Kidney (tissue), 14 donors: ENCODE measurements around the gene SH3PXD2A. TPM values are rescaled to one million over a fixed set of nuclear protein-coding genes. Genes with fewer than 3 reads are reported as not detected.
"Not testable (repeated sequence)": the region's sequence is repeated elsewhere in the genome, so short reads cannot be mapped to it uniquely, and the experiment has no call there.

Experiments
- DNase-seq, 5 donors: peaks; one replicate each; pipeline ENCODE4 v3.0.0-alpha.2; 2013 to 2020
- FAIRE-seq: peaks from 2 replicates; lab custom pipeline; 2012; peaks lifted over from hg19 to GRCh38; lab: Jason Lieb, UNC
- H3K27ac ChIP-seq, 2 donors: one replicate each; pipeline ENCODE4 v1.7.0; 2013; ENCODE audit warnings: low read depth in 2 of 2, low read length in 2 of 2, inconsistent platforms in 1 of 2
- H3K27me3 ChIP-seq: one replicate; pipeline ENCODE4 v1.7.1; 2013; ENCODE audit warnings: low read length, inconsistent platforms; ENCODE audit not compliant: control insufficient read depth, insufficient read depth
- H3K36me3 ChIP-seq, 3 donors: one replicate each; pipeline versions ENCODE4 v1.7.0 to v1.7.1; 2013; ENCODE audit warnings: low read length in 3 of 3, control low read depth in 1 of 3, inconsistent platforms in 1 of 3; ENCODE audit not compliant: insufficient read depth in 3 of 3, control insufficient read depth in 2 of 3
- H3K4me1 ChIP-seq, 3 donors: one replicate each; pipeline versions ENCODE4 v1.7.0 to v1.7.1; 2013; ENCODE audit warnings: low read length in 3 of 3, inconsistent platforms in 1 of 3, low read depth in 1 of 3; ENCODE audit not compliant: control insufficient read depth in 2 of 3, insufficient read depth in 2 of 3
- H3K4me3 ChIP-seq, 3 donors: one replicate each; pipeline versions ENCODE4 v1.7.0 to v1.8.1; 2013; ENCODE audit warnings: low read length in 3 of 3, control low read depth in 1 of 3, inconsistent platforms in 1 of 3
- H3K9ac ChIP-seq, 3 donors: one replicate each; pipeline versions ENCODE4 v1.7.0 to v1.7.1; 2013; ENCODE audit warnings: low read length in 3 of 3, control low read depth in 1 of 3, inconsistent platforms in 1 of 3
- H3K9me3 ChIP-seq, 3 donors: one replicate each; pipeline versions ENCODE4 v1.7.0 to v1.7.1; 2013; ENCODE audit warnings: low read length in 3 of 3, control low read depth in 1 of 3, inconsistent platforms in 1 of 3; ENCODE audit not compliant: control insufficient read depth in 2 of 3, insufficient read depth in 1 of 3
- intact Hi-C: fragments of 100-400 bp; cut with DNase I; formaldehyde crosslinking; loops from one replicate; pipeline ENCODE4 v1.11.1; 2022
- polyA plus RNA-seq: library from polyadenylated mRNA; stranded (reverse); fragments of 350-450 nt; fragmentation: Illumina TruSeq; extraction: RNeasy Lipid Tissue Mini Kit (QIAGEN cat#74804); gene quantifications from one replicate; pipeline ENCODE4 v1.2.3, GENCODE V29; 2014; ENCODE audit warnings: low read depth, low replicate concordance; ENCODE audit not compliant: insufficient read depth
- total RNA-seq: library from RNA; stranded (reverse); fragmentation: NEBNext Ultra II Directional; extraction: Animal tissue kit (Norgen Biotek cat#: 25700); gene quantifications from one replicate; pipeline ENCODE4 v1.2.1, GENCODE V29; 2021
- TF ChIP-seq, protein P1 (sequence below): IDR thresholded peaks from 3 replicates; pipeline ENCODE4 v1.5.1; 2012; ENCODE audit warnings: mild to moderate bottlenecking, moderate library complexity, borderline replicate concordance; ENCODE audit not compliant: insufficient read depth; ENCODE audit errors: extremely low read depth
- donor health status: control.
- donor health status: control.
- donor health status: control.
- donor health status: control.
- donor health status: control.
- donor health status: DM: yes; HTN: yes; CAD: no.
- donor health status: Normal renal cell carcinoma (clear cell type).

Gene SH3PXD2A
- total and polyA plus RNA-seq, 2 donors from 2014 or later = 2.4 to 20.1 TPM

DNA sequence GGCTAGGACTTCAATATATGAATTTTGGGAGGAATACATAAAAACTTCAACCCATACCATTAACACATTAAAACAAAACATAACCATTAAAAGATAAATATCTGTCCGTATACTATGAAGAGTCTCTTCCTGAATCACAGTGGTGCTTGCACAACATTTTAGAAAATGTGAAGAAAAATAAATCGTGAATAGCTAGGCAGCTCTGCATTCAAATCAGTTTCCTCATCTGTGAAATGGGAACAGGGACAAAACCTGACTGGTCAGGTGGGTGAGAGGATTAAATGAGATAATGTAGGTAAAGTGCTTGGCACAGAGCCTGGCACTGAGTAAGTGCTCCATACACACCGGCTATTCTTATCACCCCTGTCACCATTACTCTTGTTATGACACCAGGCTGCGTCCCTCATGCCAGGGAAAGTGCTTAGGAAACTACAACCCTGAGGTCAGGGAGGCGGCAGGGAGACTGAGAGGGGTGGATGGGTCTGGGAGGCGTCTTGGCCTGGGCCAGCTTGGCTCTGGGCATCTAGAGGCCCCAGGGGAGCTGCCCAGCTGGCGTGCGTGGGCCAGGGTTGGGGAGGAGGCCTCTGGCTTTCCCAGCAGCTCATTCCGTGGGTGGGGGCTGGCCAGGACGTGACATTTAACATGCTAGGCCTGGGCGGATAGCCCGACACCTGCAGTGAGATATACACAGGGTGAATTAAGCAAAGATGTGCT is 78.3 kb downstream of the SH3PXD2A start:
- TF ChIP-seq, protein P1, sequence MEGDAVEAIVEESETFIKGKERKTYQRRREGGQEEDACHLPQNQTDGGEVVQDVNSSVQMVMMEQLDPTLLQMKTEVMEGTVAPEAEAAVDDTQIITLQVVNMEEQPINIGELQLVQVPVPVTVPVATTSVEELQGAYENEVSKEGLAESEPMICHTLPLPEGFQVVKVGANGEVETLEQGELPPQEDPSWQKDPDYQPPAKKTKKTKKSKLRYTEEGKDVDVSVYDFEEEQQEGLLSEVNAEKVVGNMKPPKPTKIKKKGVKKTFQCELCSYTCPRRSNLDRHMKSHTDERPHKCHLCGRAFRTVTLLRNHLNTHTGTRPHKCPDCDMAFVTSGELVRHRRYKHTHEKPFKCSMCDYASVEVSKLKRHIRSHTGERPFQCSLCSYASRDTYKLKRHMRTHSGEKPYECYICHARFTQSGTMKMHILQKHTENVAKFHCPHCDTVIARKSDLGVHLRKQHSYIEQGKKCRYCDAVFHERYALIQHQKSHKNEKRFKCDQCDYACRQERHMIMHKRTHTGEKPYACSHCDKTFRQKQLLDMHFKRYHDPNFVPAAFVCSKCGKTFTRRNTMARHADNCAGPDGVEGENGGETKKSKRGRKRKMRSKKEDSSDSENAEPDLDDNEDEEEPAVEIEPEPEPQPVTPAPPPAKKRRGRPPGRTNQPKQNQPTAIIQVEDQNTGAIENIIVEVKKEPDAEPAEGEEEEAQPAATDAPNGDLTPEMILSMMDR = no peak
- intact Hi-C loops = no loop called here
- DNase-seq (no peak), FAIRE-seq (no peak)
- Histone ChIP-seq H3K9ac (no peak overlapping the region), H3K9me3 (no peaks in the 10 kb centered on the region), H3K4me3 (no peak overlapping the region), H3K36me3 (no peaks in the 10 kb centered on the region), H3K27me3 (no peaks in the 10 kb centered on the region), H3K27ac (no peak overlapping the region), H3K4me1 (peaks cover 0 to 3% (median 3%) of the 10 kb centered on the region in 3 donors)

DNA sequence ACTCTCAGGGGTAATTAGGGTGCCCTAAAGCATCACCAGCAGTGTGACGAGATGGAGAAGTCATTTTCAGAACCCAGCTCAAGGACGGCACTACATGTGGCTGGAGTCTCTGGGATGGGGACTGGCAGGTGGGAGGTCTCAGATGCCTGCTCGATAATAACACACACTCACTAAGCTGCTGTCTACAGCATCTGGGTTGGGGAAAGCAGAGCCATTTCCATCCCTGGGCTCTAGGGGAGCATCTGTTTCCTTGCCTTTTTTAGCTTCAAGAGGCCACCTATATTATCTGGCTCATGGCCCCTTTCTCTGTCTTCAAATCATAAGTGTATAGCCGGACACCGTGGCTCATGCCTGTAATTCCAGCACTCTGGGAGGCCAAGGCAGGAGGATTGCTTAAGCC is 79.6 kb downstream of the SH3PXD2A start:
- no peaks in the 10 kb centered on the region for H3K9me3 ChIP-seq
- no peak overlapping the region for H3K4me3 ChIP-seq
- TF ChIP-seq, protein P1 = no peak
- peaks cover 0 to 5% (median 3%) of the 10 kb centered on the region in 3 donors for H3K4me1 ChIP-seq
- H3K27me3 ChIP-seq = no peaks in the 10 kb centered on the region
- no peak overlapping the region for H3K9ac ChIP-seq
- H3K36me3 ChIP-seq = no peaks in the 10 kb centered on the region
- H3K27ac ChIP-seq = no peak overlapping the region
- intact Hi-C loops = no loop called here
- no peak for FAIRE-seq
- no peak for DNase-seq

DNA sequence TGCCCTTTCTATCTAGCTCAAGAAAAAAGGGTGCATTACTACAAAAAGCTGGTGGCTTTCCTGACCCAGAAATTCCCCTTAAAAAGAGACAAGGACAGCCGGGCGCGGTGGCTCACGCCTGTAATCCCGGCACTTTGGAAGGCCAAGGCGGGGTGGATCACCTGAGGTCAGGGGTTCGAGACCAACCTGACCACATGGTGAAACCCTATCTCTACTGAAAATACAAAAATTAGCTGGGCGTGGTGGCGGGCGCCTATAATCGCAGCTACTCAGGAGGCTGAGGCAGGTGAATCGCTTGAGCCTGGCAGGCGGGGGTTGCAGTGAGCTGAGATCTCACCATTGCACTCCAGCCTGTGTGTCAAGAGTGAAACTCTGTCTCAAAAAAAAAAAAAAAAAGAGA is 82.5 kb downstream of the SH3PXD2A start:
- H3K9me3 ChIP-seq, intact Hi-C loops, H3K4me1 ChIP-seq, DNase-seq, FAIRE-seq, H3K27me3 ChIP-seq, H3K36me3 ChIP-seq: not testable (repeated sequence)
- Histone ChIP-seq H3K9ac (peak overlapping the region in 2 of 3 donors; percentile 62 to 74), H3K4me3 (peak overlapping the region in 2 of 3 donors; percentile 48 to 62), H3K27ac (peak overlapping the region in 1 of 2 donors; percentile 73)

DNA sequence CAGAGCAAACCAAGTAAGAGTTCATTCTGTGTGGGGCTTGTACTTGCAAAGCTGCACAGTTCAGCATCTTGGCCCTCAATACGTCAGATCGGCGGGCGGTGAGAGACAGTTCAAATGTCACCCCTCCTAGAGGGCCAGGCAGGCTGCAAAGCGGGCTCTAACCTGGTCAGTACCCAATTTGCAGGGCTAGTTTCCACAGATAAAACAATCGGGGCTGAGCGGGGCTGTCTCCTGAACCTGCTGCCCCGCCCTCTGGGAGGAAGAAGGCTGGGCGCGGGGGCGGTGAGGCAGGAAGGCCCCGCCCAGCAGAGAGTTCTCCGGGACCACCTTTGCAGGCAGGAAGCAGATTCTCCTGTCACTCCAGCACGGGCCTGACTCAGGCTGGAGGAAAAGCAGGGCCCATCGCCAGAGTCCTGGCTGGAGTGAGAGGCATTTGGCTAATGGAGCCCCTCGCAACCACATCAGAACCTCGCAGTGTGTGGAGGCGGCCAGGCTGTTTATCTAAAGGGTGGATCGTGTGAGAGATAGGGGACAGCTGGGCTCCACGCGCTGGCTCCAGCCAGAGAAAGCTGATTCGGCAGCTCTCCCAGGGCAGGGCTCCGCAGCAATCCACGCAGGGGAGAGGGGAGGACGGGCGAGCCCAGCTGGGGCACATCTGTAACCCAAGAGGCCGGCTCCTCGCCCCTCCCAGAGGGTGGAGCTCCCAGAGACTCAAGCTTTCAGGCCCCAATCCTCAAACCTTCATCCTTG is 83.1 kb downstream of the SH3PXD2A start:
- Histone ChIP-seq H3K36me3 (no peaks in the 10 kb centered on the region), H3K27ac (peak overlapping the region in 1 of 2 donors; percentile 73), H3K4me3 (peak overlapping the region; percentile 11 to 62 (median 48)), H3K9ac (peak overlapping the region in 2 of 3 donors; percentile 62 to 74), H3K27me3 (no peaks in the 10 kb centered on the region), H3K4me1 (peaks cover 0 to 6% (median 5%) of the 10 kb centered on the region in 3 donors), H3K9me3 (no peaks in the 10 kb centered on the region)
- FAIRE-seq (no peak), DNase-seq (peak; percentile 88 to 95 (median 92))
- intact Hi-C loops = no loop called here
- TF ChIP-seq, protein P1 = no peak
